Stimulated activated CD8-positive, alpha-beta memory T cell treated with anti-CD3 and anti-CD28 coated beads, Interleukin-12 subunit alpha, Interleukin-12 subunit beta, amount 100 ng/mL, for 4 hours (primary cell): ENCODE results near the gene PERCC1.
"Not testable (repeated sequence)": the region's sequence is repeated elsewhere in the genome, so short reads cannot be mapped to it uniquely, and the experiment has no call there.

ENCODE experiments used
- DNase-seq: peaks from one replicate; pipeline ENCODE4 v3.0.0-alpha.2; 2020; ENCODE audit warnings: low read depth

PERCC1 gene

DNA sequence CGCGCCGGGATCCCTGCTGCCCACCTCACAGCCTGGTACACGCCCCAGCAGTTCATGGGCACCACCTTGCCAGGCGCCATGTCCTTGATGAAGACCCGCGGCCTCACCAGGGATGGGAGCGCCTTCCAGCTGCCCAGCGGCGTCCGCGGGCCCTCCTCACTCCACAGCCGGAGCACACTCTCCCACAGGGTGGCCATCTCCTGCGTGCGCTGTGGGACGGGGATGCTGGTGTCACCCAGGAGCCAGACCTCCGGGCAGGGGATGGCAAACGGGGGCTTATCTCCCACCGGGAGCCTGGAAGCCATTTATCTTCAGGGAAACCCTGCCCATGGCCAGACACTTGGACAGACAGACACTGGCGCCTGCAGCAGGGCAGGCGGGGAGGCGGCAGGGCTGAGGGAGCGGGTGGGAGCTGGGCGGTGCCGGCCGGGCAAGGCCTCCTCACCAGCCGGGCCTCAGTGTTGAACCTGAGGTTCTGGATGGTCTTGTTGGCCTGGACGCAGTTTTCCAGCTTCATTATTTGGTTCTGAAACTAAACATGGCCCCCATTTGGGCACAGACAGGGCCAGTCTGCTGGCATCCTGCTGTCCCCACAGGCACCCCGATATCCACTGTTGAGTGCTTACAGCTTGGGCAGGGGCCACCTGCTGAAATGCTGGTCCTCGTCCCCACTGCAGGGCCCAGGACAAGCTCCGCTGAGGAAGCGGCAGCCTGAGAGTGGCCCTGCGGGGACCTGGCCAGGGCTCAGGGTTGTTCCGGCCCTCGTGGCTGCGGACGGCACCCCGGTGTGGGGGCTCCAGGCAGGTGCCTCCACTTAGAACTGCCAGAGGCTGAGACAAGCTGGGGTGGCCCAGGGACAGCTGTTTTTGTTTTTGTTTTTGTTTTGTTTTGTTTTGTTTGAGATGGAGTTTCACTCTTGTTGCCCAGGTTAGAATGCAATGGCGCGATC is 4.0 kb downstream of the PERCC1 start:
- DNase-seq: no peak

DNA sequence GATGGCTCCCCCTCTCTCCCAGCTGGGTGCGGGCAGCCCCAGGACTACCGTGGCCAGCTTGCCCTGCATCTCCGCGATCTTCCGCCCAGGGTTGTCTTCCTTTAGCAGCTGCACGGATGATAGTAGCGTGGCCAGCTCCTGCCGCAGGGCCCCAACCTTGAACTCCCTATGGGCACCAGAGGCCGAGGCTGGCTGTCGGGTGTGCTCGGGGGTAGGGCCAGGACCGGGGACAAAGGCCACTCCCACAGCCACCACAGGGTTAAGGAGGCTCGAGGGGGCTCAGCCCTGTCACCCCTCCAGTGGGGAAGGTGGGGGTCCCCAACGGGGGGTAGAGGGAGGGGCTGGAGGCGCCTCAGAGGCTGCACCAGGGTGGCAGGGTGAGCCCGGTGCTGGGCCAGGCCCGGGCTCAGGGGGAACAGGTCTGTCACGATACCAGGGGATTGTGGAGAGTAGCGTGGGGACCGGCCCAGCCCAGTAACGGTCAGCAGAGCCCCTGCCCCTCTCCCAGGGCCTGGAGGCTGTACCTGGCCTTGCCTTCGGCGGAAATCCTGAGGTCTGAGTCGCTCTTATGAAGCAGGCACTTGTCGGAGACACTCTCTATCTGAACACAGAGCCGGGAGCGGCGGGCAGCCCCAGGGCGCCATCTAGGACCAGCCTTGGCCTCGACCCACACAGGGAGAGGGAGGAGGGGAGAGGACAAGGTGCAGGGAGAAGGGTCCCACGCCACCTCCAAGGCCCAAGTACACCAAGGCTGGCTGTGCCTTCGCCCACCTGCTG is 5.2 kb downstream of the PERCC1 start:
- DNase-seq: no peak

DNA sequence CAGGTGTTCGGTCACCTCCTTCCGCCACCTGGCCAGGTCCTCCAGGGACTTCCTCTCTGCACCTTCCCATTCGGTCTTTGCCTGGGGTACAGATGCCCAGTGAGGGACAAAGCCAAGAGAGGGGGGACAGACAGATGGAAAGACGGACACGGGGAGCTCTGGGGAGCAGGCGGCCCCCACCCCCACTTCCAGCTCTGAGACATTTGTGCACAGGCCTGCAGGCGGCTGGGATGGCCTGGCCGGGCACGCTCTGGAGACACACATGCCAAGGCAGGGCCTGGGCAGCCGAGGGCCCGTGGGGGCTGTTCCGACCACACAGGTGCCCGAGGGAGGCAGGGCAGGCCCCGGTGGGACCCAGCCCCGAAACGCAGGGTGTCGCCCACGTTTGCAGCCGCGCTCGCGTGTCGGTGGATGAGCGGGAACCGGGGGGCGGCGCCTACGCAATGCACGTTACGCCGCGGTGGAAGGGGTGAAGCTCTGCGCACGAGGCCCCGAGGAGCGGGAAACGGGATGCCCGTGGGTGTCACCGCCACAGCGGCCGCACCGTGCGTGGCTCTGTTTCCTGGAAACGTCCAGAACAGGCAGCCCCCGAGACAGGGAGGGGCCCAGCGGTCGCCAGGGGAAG is 6.0 kb downstream of the PERCC1 start:
- no peak for DNase-seq

DNA sequence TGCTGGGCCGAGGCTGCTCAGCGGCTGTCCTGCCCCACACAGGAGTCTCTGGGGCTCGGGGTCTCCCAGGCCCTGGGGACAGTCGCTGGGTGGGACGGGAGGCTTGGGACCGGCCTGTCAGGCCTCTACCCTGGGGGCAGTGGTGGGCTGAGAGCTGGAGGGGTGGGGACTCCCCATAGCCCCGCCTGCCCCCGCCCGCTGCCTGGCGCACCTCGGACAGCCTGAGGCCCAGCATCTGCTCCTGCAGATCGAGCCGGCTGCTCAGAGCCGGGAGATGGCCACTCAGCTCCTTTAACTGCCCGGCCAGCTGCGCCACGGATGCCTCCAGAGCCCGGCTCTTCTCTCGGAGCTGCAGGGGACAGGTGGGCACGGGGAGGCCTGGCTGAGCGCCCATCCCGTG is 6.7 kb downstream of the PERCC1 start:
- DNase-seq: no peak

DNA sequence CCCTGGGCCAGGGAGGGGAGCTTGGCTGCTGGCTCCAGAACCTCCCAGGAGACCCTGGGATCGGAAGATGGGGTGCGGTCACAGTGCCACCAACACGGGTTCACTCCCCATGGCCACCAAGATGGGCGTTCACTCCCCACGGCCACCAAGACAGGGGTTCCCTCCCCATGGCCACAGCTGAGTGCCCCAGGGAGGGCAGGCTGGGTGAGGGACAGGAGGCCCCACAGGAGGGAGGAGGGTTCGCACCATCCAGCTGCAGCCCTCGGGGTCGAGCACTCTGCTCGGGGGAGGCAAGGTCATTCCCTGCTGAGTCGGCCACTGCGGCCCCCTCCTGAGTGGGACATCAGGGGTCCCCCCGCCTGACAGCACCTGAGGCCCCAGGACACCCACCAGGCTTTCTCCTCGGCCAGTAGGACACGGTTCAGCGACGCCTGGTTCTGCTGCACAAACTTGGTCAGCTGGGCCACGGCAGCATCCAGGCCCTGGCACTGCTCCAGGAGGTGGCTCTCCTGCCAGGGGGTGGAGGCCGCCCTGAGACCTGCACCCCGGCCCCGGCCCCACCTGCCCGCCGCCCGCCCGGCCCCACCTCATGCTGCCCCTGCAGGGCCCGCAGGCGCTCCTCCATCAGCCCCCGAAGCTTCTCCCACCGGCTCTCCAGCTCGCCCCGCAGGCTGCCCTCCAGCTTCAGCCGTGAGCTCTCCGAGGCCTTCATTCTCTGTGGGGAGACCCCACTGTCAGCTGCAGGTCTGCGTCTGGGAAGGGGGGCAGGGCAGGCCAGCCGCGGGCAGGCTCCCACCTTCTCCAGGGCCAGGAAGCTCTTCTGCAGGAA is 7.6 kb downstream of the PERCC1 start:
- no peak for DNase-seq

DNA sequence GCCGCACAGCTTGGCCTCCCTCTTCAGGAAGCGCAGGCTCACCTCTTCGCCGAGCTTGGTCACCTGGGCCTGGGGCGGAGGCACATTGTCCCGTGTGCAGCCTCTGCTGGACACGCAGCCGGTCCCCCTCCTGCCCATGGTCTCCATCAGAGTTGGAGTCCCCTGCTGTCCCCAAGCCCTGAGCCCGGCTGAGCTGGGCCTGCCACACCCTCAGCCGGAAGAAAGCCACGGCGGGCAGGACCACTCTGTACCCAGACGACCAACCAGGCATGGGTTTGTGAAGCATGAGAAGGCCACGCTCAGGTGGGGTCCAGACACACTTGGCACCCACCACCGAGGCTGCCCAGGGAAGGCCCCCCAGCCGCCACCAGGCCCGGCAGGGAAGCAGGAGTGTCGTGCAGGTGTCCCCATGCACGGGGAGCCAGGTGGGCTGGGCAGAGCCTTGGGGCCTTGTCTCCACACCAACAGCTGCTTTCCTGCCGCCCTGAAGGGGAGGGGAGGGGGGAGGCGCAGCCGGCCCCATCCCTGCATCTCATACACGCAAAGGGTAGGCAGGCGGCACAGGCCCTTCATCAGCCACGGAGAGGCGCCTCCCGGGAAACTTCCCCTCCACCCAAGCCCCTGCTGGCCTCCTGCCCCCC is 8.3 kb downstream of the PERCC1 start:
- DNase-seq: no peak

DNA sequence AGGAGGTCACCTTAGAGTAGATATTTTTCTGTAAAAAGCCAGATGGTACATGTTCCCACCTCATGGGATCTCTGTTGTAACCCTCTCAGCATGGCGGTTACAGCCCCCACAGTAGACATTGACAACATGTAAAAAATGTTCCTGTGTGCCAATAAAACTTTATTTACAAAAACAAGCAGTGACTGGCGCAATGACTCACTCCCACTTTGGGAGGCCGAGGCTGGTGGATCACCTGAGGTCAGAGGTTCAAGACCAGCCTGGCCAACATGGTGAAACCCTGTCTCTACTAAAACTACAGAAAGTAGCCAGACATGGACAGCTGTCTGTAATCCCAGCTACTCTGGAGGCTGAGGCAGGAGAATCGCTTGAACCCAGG is 8.8 kb downstream of the PERCC1 start:
- not testable (repeated sequence) for DNase-seq

DNA sequence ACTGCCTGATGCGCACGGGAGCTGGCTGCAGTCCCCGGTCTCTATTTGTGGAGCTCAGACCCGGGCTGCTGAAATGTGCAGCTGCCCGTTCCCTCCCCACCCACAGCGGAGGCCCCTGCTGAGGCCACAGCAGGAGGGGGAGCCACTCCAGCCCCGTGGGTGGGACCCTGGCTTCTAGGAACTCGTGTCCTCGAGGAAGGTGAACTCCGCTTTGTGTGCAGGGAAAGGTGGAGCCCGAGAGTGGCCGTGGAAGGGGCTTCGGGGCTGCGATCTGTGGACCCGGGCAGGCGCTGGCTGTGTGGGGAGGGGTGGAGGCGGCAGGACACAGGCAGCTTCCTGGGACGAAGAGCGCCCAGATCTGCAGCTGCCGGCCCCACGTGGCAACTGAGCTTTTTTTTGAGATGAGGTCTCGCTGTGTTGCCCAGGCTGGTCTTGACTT is 10.5 kb downstream of the PERCC1 start:
- DNase-seq: no peak

DNA sequence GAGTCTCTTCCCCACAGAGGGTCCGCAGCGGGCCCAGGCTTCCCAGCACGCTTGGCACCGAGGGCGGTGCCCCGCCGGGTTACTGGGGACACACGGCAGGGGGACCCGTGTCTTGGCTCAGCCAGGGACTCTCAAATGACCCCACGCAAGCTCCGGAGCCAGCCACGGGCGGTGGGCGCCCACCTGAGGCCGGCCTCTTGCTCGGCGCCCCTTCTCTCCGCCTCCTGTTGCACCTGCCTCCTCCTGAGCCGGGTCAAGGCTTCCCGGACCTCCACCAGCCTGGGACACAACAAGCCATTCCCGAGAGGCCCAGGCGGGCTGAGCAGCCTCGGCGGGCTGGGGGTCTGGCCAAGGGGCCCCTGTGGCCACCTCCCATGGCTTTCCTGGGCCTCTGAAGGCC is 11.8 kb downstream of the PERCC1 start:
- DNase-seq: no peak

DNA sequence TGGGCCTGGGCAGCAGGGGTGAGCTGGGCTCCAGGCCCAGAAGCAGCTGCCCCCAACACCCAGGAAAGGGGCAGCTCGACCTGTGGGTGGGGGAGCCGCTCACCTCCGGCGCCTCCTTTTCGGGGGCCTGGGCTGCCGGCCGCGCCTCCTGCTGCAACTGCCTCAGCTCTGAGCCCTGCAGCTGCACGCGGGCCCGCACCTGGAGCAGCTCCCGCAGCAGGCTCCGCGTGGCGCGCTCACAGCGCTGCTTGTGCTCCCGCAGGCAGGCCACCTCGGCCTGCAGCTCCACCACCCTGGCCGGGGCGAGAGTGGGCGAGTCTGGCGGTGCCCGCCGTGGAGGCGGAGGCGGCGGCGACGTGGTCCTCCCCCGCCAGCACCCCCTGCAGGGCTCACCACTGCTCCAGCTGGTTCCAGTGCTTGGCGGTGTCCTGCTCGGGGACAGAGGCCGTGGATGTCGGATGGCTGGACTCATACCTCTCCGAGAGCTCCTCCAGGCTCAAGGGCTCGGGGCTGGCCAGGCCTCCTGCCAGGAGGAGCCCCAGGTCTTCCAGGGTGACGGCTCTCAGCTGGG is 12.6 kb downstream of the PERCC1 start:
- DNase-seq: no peak

DNA sequence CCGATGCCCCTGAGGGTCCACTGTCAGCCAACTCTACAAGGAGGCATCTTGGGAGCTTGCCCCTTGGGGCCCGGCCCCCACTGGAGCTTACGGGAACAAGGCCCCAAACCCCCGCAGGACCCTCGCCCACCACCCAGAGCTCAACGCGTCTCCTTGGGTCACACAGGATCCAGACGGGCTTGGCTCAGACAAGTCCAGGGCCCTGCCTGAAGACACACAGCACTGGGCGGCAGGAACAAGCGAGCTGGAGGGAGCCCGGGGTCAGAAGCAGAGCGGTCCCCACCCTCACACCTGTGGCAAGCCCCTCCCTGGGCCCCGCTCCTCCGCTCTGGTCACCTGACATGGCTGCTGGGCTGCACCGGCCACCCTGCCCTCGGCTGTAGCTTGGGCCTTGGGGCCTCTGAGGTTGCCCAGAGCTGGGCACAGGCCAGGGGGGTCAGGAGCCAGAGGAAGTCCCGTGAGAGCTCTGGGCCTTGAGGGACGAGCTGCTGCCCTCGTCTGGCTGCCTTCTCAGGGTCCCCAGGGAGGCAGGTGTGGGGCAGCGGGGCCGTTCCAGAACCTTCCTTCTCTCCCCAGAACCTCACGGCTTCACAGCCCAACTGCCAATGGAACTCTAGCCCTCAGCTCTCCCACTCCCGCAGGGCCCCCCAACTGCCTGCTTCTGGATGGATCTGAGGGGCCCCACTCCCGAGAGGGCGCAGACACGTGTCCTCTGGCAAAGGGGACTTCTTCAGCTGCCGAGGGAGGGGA is 13.3 kb downstream of the PERCC1 start, which contains the start of gene CCDC154:
CCDC154 (minus strand) TSS at position 577 of the 750 bp plus-strand sequence; CDS start at position 343, 234 bp downstream.
- DNase-seq: no peak

DNA sequence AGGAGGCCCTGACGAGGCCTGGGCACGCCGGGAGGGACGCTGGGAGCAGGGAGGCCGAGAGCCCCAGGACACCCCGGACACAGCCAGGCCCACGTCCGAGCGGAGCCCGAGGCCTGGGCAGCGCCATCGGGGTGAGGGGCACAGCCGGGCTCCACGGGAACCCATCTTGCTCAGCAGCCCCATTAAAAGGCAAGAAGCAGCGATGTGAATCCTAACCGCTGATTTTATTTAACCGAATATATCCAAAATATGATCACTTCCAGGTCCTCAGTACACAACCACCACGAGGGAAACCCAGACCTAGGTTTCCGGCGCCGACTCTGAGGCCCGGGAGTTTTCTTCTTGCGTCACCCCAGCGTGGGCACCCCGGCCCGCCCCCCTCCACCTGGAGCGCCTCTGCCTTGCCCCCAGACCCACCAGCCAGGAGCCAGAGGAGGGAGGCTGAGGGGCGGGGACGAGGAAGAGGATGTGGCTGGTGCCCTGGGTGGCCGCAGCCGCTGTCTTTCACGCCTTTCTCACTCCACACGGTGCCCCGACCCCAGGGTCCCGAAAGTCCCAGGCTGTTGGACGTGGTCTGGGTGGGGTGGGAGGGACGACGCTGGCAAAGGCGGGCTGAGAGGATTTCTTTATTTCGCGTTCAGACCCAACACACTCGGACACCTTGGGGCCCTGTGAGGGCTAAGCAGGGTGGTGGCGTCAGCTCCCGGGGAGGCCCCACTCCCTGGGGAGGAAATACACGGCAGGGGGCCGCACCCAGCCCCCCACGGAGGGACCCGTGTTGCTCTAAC is 14.0 kb downstream of the PERCC1 start:
- no peak for DNase-seq

DNA sequence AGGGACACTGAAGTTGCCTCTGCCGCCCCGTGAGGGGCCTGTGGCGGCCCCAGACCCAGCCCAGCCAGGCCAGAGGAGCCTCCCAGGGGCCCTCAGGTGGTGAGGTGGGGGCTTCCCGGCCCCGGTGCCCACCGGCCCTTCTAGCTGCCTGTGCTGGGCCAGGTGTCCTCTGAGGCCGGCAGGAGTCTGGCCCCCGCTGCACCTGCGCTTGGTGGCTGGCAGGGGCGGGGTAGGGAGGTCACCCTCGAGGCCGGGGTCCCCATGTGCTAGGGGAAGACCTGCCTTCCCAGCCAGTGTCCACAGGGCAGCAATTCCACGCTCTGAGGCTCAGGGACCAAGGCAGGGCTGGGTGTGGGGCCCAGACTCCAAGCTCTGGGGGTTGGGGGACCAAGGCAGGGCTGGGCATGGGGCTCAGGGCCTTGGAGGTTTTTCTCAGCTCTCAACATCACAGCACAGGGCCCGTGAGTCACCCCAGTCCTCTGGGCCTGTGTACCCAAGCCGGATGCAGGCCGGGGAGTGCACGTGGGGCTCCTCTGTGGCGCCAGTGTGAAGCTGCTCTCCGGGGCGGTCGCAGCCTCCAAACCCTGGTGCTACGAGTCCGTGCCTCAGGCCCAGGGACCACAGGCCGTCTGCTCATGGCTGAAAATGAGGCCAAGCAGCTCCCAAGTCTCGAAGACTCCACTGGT is 14.8 kb downstream of the PERCC1 start:
- DNase-seq: no peak

DNA sequence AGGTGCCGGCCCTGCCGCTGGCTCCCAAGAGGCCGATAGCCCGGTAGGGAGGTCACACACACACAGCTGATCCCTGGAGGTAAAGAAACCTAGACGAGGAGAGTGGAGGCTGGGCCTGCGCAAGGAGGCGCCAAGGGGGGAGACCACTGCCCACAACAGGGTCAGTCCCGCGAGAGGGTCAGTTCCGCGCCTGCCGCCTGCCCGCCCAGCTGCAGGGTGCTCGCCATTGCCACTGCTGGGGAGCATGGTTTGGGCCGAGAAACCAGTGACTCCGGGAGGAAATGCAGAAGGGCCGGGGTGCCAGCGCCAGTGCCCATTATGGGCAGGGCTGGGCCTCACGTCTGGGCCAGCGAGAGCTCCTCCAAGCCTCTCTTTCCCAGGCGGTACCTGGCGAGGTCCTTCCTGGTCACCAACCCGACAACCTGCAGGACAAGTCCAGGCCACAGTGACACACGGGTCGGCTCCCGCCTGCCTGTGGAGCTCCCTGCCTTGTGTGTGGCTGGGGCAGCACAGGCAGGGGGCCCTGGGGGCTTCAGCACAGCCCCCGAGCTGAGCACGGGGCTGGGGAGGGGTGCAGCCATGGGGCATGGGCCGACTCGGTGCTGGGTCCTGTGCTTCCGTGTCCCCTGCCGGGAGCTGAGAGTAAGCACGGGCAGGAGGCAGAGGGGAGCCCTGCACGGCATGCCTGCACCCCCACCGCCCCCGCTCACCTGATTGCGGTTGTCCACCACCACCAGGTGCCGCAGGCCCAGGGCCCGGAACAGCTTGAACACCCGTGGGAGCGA is 15.6 kb downstream of the PERCC1 start:
- DNase-seq: no peak

DNA sequence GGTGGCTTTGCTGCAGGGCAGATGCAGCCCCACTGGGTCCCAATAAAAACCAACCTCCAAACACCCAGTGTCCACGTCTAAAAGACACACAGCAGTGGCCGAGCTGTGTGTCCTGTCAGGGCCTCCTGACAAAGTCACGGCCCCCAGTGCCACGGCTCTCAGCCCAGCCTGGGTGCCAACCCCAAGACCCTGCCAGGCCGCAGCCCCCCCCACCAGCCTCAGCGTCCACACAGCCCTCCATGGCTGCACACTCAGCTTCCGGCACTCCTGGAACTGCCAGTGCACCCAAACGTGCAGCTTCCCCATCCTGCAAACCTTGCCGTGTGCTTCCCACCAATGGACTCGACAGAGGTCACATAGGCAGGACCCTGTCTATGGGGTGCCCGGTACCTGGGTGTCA is 17.1 kb downstream of the PERCC1 start:
- no peak for DNase-seq

DNA sequence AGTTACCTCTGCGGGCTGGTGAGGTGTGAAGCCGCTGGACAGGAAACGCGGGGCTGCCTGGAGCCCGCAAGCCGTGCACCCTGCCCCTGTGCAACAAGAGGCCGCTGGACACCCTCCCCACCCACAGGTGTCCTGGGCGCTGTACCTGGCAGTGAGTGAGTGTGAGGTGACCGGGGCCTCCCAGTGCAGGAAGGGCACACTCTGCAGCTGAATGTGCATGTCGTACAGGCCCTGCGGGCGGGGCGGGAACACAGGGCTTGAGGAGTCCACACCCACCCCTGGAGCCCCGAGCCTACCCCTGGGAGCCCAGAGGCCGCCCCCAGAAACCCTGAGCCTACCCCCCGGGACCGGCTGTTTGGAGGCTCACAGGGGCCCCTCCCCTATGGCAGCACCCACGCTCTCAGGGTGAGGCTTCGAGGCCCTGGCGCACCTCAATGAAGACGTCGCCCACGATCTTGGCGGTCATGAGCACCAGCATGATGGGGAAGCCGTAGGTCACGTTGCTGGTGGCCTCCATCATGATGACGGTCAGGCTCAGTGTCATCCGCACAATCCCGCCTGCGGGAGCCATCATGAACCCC is 17.7 kb downstream of the PERCC1 start:
- no peak for DNase-seq

DNA sequence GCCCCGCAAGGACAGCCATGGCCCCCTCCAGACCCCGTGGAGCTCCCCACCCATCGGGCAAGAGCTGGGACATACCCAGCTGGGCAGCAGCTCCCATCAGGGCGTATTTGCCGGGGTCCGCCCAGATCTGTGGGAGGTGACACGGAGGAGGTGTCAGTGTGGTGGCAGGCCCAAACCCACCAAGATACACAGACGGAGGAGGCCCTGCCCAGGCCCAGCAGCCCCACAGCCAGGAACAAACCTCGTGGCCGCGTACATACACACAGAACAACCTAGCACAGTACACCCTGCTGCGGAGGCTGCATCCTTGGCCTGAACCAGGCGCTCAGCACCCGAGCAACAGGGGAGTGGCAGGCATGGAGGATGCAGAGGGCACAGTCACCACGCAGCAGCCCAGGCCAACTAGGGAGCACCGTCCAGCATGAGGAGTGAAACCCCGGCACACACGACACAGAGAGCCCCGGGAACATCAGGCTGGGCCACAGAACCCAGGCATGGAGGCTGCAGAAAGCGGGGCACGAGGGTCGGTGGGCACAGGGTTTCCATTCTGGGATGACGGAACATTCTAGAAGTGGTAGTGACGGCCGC is 18.4 kb downstream of the PERCC1 start:
- DNase-seq: no peak
